Esophagus (tissue), 2 donors: ENCODE measurements around the gene EIF1. TPM values are rescaled to one million over a fixed set of nuclear protein-coding genes. Genes with fewer than 3 reads are reported as not detected.
A peak's percentile ranks its signal among the peaks of the same experiment; 100 is the strongest.

ENCODE experiments used
- H3K27ac ChIP-seq, 2 donors: one replicate each; pipeline ENCODE4 v1.5.1; 2013; ENCODE audit warnings: low read depth in 2 of 2, mild to moderate bottlenecking in 2 of 2, inconsistent platforms in 1 of 2, low read length in 1 of 2, moderate library complexity in 1 of 2
- H3K27me3 ChIP-seq, 2 donors: one replicate each; pipeline ENCODE4 v1.6.1; 2013; ENCODE audit warnings: low read length in 2 of 2, control low read depth in 1 of 2, mild to moderate bottlenecking in 1 of 2; ENCODE audit not compliant: insufficient read depth in 2 of 2, control insufficient read depth in 1 of 2
- H3K36me3 ChIP-seq, 2 donors: one replicate each; pipeline ENCODE4 v1.6.1; 2013; ENCODE audit warnings: low read length in 1 of 2; ENCODE audit not compliant: control insufficient read depth in 2 of 2, insufficient read depth in 2 of 2
- H3K4me1 ChIP-seq, 2 donors: one replicate each; pipeline ENCODE4 v1.6.1; 2013; ENCODE audit warnings: low read length in 1 of 2; ENCODE audit not compliant: control insufficient read depth in 2 of 2, insufficient read depth in 2 of 2
- H3K4me3 ChIP-seq, 2 donors: one replicate each; pipeline ENCODE4 v1.5.1; 2013; ENCODE audit warnings: low read length in 2 of 2, mild to moderate bottlenecking in 2 of 2, low read depth in 1 of 2, moderate library complexity in 1 of 2
- H3K9me3 ChIP-seq, 2 donors: one replicate each; pipeline ENCODE4 v1.6.1; 2013; ENCODE audit warnings: mild to moderate bottlenecking in 2 of 2, low read depth in 1 of 2, low read length in 1 of 2, moderate library complexity in 1 of 2; ENCODE audit not compliant: control insufficient read depth in 2 of 2, insufficient read depth in 1 of 2
- WGBS, 2 donors: extraction: QIAGEN DNeasy Blood & Tissue Kit; methylation state at CpG; one replicate each; pipeline ENCODE4 v1.1.7; 2013; 5-methylcytosine and 5-hydroxymethylcytosine counted together
- polyA plus RNA-seq, 2 donors: library from polyadenylated mRNA; stranded (reverse); fragments of 200-250 nt; gene quantifications; one replicate each; pipeline ENCODE4 v1.2.3, GENCODE V29; 2013
- donor health status: healthy with polysubstance abuse.
- donor health status: Bipolar disorder and iron deficiency.

The EIF1 gene
- polyA plus RNA-seq, 2 donors = 342 to 553 TPM

- peaks cover 0 to 18% of the 10 kb centered on the region in 2 donors for H3K4me1 ChIP-seq
- H3K9me3 ChIP-seq = no peaks in the 10 kb centered on the region
- no peaks in the 10 kb centered on the region for H3K36me3 ChIP-seq
- WGBS, 2 donors = 1% methylated on average over 59 to 77 of the region's 77 CpGs
- H3K27me3 ChIP-seq = no peaks in the 10 kb centered on the region
- H3K27ac ChIP-seq = no peak within 1 kb of the TSS
- peak within 1 kb of the TSS; percentile 28 to 36 for H3K4me3 ChIP-seq
Observed at GRCh38 chr17:41734139-41734948, 45.7 kb downstream of the EIF1 start, which contains the start of gene HAP1. Gene HAP1, minus strand, starts transcription at chr17:41734643. Its CDS starts 9 bp downstream, at chr17:41734634.

- peaks cover 0 to 18% of the 10 kb centered on the region in 2 donors for H3K4me1 ChIP-seq
- no peaks in the 10 kb centered on the region for H3K27me3 ChIP-seq
- no peaks in the 10 kb centered on the region for H3K36me3 ChIP-seq
- WGBS, 2 donors = 3 to 5% methylated on average over 23 of the region's 23 CpGs
- H3K9me3 ChIP-seq = no peaks in the 10 kb centered on the region
- H3K4me3 ChIP-seq = peak overlapping the region; percentile 28 to 36
- H3K27ac ChIP-seq = no peak overlapping the region
Observed at GRCh38 chr17:41734949-41735313, 46.2 kb downstream of the EIF1 start.

GRCh38 chr17:41735744-41736143 is 47.1 kb downstream of the EIF1 start:
- no peaks in the 10 kb centered on the region for H3K36me3 ChIP-seq
- H3K27ac ChIP-seq = no peak overlapping the region
- no peaks in the 10 kb centered on the region for H3K27me3 ChIP-seq
- peaks cover 0 to 14% of the 10 kb centered on the region in 2 donors for H3K4me1 ChIP-seq
- no peaks in the 10 kb centered on the region for H3K9me3 ChIP-seq
- WGBS, 2 donors = 91 to 94% methylated on average over 4 of the region's 4 CpGs
- no peak overlapping the region for H3K4me3 ChIP-seq

GRCh38 chr17:41736983-41737679 is 48.4 kb downstream of the EIF1 start:
- Histone ChIP-seq H3K4me3 (no peak overlapping the region), H3K27ac (no peak overlapping the region), H3K27me3 (no peaks in the 10 kb centered on the region), H3K9me3 (no peaks in the 10 kb centered on the region), H3K4me1 (peaks cover 0 to 14% of the 10 kb centered on the region in 2 donors), H3K36me3 (no peaks in the 10 kb centered on the region)
- WGBS, 2 donors = 54 to 57% methylated on average over 17 of the region's 17 CpGs

- H3K27ac ChIP-seq = no peak overlapping the region
- H3K36me3 ChIP-seq = no peaks in the 10 kb centered on the region
- no peaks in the 10 kb centered on the region for H3K9me3 ChIP-seq
- WGBS, 2 donors = 36 to 43% methylated on average over 5 of the region's 5 CpGs
- no peak overlapping the region for H3K4me3 ChIP-seq
- peaks cover 0 to 14% of the 10 kb centered on the region in 2 donors for H3K4me1 ChIP-seq
- H3K27me3 ChIP-seq = no peaks in the 10 kb centered on the region
Observed at GRCh38 chr17:41737680-41738023, 49.0 kb downstream of the EIF1 start.

GRCh38 chr17:41738077-41738800 is 49.6 kb downstream of the EIF1 start:
- no peak overlapping the region for H3K4me3 ChIP-seq
- H3K27ac ChIP-seq = no peak overlapping the region
- H3K4me1 ChIP-seq = peaks cover 0 to 14% of the 10 kb centered on the region in 2 donors
- H3K27me3 ChIP-seq = no peaks in the 10 kb centered on the region
- H3K36me3 ChIP-seq = no peaks in the 10 kb centered on the region
- H3K9me3 ChIP-seq = no peaks in the 10 kb centered on the region
- whole genome bisulfite sequencing, 2 donors = 27 to 29% methylated on average over 10 of the region's 10 CpGs

GRCh38 chr17:41738801-41739112 is 50.1 kb downstream of the EIF1 start:
- Histone ChIP-seq H3K9me3 (no peaks in the 10 kb centered on the region), H3K27me3 (no peaks in the 10 kb centered on the region), H3K36me3 (no peaks in the 10 kb centered on the region), H3K27ac (no peak overlapping the region), H3K4me1 (peaks cover 0 to 13% of the 10 kb centered on the region in 2 donors), H3K4me3 (no peak overlapping the region)
- 98 to 100% methylated on average over 3 to 5 of the region's 5 CpGs for WGBS, 2 donors

- H3K9me3 ChIP-seq = no peaks in the 10 kb centered on the region
- peaks cover 0 to 2% of the 10 kb centered on the region in 2 donors for H3K4me1 ChIP-seq
Observed at GRCh38 chr17:41739661-41740352, 51.1 kb downstream of the EIF1 start.

GRCh38 chr17:41740506-41740905 is 51.8 kb downstream of the EIF1 start:
- H3K27ac ChIP-seq = no peak overlapping the region
- no peaks in the 10 kb centered on the region for H3K9me3 ChIP-seq
- no peaks in the 10 kb centered on the region for H3K4me1 ChIP-seq
- WGBS, 2 donors = 91 to 94% methylated on average over 5 of the region's 5 CpGs
- H3K4me3 ChIP-seq = no peak overlapping the region
- H3K36me3 ChIP-seq = no peaks in the 10 kb centered on the region
- no peaks in the 10 kb centered on the region for H3K27me3 ChIP-seq

More at GRCh38 chr17:41739661-41740352, 51.1 kb downstream of the EIF1 start:
- WGBS, 2 donors = 52 to 61% methylated on average over 9 of the region's 9 CpGs
- no peaks in the 10 kb centered on the region for H3K27me3 ChIP-seq
- no peak overlapping the region for H3K27ac ChIP-seq
- no peaks in the 10 kb centered on the region for H3K36me3 ChIP-seq
- no peak overlapping the region for H3K4me3 ChIP-seq
